GM23338 (cell line): Measurements from ENCODE around the gene GLDC. TPM values are rescaled to one million over a fixed set of nuclear protein-coding genes. Genes with fewer than 3 reads are reported as not detected.

ENCODE experiments used
- ATAC-seq: fragments of 200-7000 bp; cut with Tn5 transposase; 3 replicates; pipeline ENCODE4 v1.9.1; 2020
- DNase-seq: peaks from one replicate; pipeline ENCODE4 v3.0.0-alpha.2; 2015; ENCODE audit warnings: low spot score
- H2AFZ ChIP-seq: fragments of 200-600 bp; sonication (generic); 2 replicates; pipeline ENCODE4 v1.8.0; 2016; ENCODE audit warnings: antibody characterized with exemption, mild to moderate bottlenecking, moderate library complexity
- H3F3A ChIP-seq: fragments of 200-600 bp; sonication (generic); replicated peaks from 2 replicates; pipeline ENCODE4 v1.8.0; 2017; ENCODE audit warnings: antibody characterized with exemption, mixed run types, low read depth
- H3K27ac ChIP-seq: fragments of 200-600 bp; sonication (generic); 2 replicates; pipeline ENCODE4 v1.6.1; 2016; ENCODE audit warnings: low read depth
- H3K27me3 ChIP-seq: fragments of 200-600 bp; sonication (generic); 2 replicates; pipeline ENCODE4 v1.8.0; 2016; ENCODE audit warnings: mild to moderate bottlenecking, mixed run types, moderate library complexity; ENCODE audit not compliant: insufficient read depth
- H3K36me3 ChIP-seq: fragments of 200-600 bp; sonication (generic); 2 replicates; pipeline ENCODE4 v1.8.0; 2016; ENCODE audit warnings: mild to moderate bottlenecking; ENCODE audit not compliant: insufficient read depth
- H3K4me1 ChIP-seq: fragments of 200-600 bp; sonication (generic); 2 replicates; pipeline ENCODE4 v1.8.0; 2016; ENCODE audit warnings: mild to moderate bottlenecking, moderate library complexity; ENCODE audit not compliant: insufficient read depth
- H3K4me2 ChIP-seq: fragments of 200-600 bp; sonication (generic); 2 replicates; pipeline ENCODE4 v1.7.1; 2017; ENCODE audit warnings: mixed run types
- H3K4me3 ChIP-seq: fragments of 200-600 bp; sonication (generic); 2 replicates; pipeline ENCODE4 v1.6.1; 2016; ENCODE audit warnings: mixed run types
- H3K79me2 ChIP-seq: fragments of 200-600 bp; sonication (generic); replicated peaks from 2 replicates; pipeline ENCODE4 v1.8.0; 2017; ENCODE audit warnings: mild to moderate bottlenecking; ENCODE audit not compliant: insufficient read depth
- H3K9me2 ChIP-seq: fragments of 200-600 bp; sonication (generic); 2 replicates; pipeline ENCODE4 v1.8.0; 2017; ENCODE audit not compliant: insufficient read depth
- H4K20me1 ChIP-seq: fragments of 200-600 bp; sonication (generic); replicated peaks from 2 replicates; pipeline ENCODE4 v1.8.0; 2017; ENCODE audit warnings: mild to moderate bottlenecking; ENCODE audit not compliant: insufficient read depth
- H3K27ac Mint-ChIP-seq: 2 replicates; pipeline ENCODE4 v1.8.0; 2020; ENCODE audit warnings: inconsistent platforms, mild to moderate bottlenecking, moderate library complexity, mixed read lengths
- H3K27me3 Mint-ChIP-seq: 3 replicates; pipeline ENCODE4 v1.8.0; 2022; ENCODE audit warnings: low read depth, mild to moderate bottlenecking, moderate library complexity, mixed read lengths, inconsistent platforms; ENCODE audit not compliant: insufficient read depth, poor library complexity
- H3K36me3 Mint-ChIP-seq: 3 replicates; pipeline ENCODE4 v1.8.0; 2021; ENCODE audit warnings: low read depth, mild to moderate bottlenecking, inconsistent platforms, moderate library complexity, mixed read lengths
- H3K4me1 Mint-ChIP-seq: 3 replicates; pipeline ENCODE4 v1.8.0; 2020; ENCODE audit warnings: mild to moderate bottlenecking, inconsistent platforms, mixed read lengths
- H3K4me3 Mint-ChIP-seq: 3 replicates; pipeline ENCODE4 v1.8.0; 2021; ENCODE audit warnings: moderate library complexity, mild to moderate bottlenecking, inconsistent platforms, mixed read lengths
- H3K9me3 Mint-ChIP-seq: 3 replicates; pipeline ENCODE4 v1.8.0; 2020; ENCODE audit warnings: moderate library complexity, mild to moderate bottlenecking, inconsistent platforms, mixed read lengths
- ETS1 ChIP-seq: IDR thresholded peaks from 2 replicates; pipeline ENCODE4 v1.6.1; 2016; ENCODE audit warnings: antibody characterized with exemption
- EZH2 ChIP-seq: fragments of 200-600 bp; sonication (generic); IDR thresholded peaks from one replicate; pipeline ENCODE4 v1.8.0; 2017; ENCODE audit warnings: antibody characterized with exemption, mild to moderate bottlenecking, low read depth; ENCODE audit not compliant: unreplicated experiment
- EZH2phosphoT487 ChIP-seq: fragments of 200-600 bp; sonication (generic); IDR thresholded peaks from one replicate; pipeline ENCODE4 v1.8.1; 2018; ENCODE audit warnings: antibody characterized with exemption; ENCODE audit not compliant: unreplicated experiment
- JUNB ChIP-seq: IDR thresholded peaks from one replicate; pipeline ENCODE4 v1.6.1; 2016; ENCODE audit warnings: antibody characterized with exemption; ENCODE audit not compliant: unreplicated experiment
- NANOG ChIP-seq: IDR thresholded peaks from 2 replicates; pipeline ENCODE4 v1.6.1; 2016; ENCODE audit warnings: antibody characterized with exemption, borderline replicate concordance
- STAT1 ChIP-seq: IDR thresholded peaks from one replicate; pipeline ENCODE4 v1.6.1; 2016; ENCODE audit warnings: antibody characterized with exemption; ENCODE audit not compliant: unreplicated experiment
- ZNF114 ChIP-seq: fragments of 250-450 bp; sonication (Bioruptor Pico); IDR thresholded peaks from 2 replicates; pipeline ENCODE4 v1.5.0; 2020; ENCODE audit warnings: mild to moderate bottlenecking, moderate library complexity
- ZNF331 ChIP-seq: fragments of 250-450 bp; sonication (Bioruptor Pico); IDR thresholded peaks from 2 replicates; pipeline ENCODE4 v1.5.0; 2020; ENCODE audit warnings: low read depth, mild to moderate bottlenecking, moderate library complexity
- polyA plus RNA-seq: library from polyadenylated mRNA; unstranded; fragments of >200 nt; fragmentation: Nextera tagmentation; extraction: Ambion mirVana; gene quantifications from 2 replicates; pipeline ENCODE4 v1.2.1, GENCODE V29; 2016
- total RNA-seq: library from RNA; depleted of rRNA; stranded (reverse); fragments of >200 nt; shearing (Covaris generic); gene quantifications from 2 replicates; pipeline ENCODE4 v1.2.3, GENCODE V29; 2014
- TF ChIP-seq, protein P1 (sequence below): IDR thresholded peaks from one replicate; pipeline ENCODE4 v1.6.1; 2018; ENCODE audit warnings: antibody characterized with exemption; ENCODE audit not compliant: unreplicated experiment
- TF ChIP-seq, protein P2 (sequence below), 2 experiments: fragments of 200-600 bp in 1 of 2; sonication (generic) in 1 of 2; conservative IDR thresholded peaks; 2 replicates each; pipeline versions ENCODE4 v1.5.1 to v1.6.1; 2016 to 2017; ENCODE audit warnings: antibody characterized with exemption in 2 of 2, low read depth in 2 of 2, mild to moderate bottlenecking in 2 of 2, moderate library complexity in 1 of 2

The GLDC gene
- total and polyA plus RNA-seq, 2 experiments from 2014 or later = 63.5 to 139 TPM

DNA sequence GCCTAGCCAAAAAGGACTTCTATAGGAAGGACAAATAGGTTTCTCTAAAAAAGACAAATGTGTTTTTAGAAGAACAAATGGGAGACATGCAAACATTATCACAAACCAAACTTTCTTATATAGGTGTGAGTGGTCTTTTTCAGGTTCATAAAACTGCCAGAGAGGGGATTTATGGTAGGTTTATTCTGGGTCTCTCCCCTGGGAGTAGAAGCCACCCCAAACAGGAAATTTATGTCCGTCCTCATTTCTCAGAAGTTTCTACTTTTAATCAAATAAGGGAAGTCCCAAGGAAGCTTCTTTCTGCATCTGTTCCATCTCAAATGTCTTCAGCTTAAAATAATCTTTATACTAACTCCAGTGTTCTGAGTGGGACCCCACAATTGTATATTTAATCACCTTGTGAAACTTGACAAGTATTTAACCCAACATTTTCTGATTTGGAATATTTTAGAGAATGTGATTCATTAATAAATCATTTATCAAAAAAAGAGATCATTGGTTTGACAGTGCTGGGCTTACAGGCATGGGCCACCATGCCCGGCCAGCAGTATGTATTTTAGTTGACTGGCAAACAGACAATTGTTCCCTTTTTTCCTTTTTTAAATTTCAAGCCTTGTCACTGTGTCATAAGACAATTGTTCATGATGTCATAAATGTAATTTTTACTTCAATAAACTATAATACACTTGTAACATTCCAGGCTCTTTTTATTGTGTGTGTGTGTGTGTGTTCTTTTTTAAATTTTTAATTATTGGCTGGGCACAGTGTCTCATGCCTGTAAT, 44.6 kb upstream of the GLDC start:
- no peaks in the 10 kb centered on the region for H3K79me2 ChIP-seq
- Mint-ChIP-seq H3K36me3 (no peaks in the 10 kb centered on the region), H3K4me3 (no peak overlapping the region), H3K4me1 (peaks cover 21% of the 10 kb centered on the region; the same call in 2 of the 3 replicates), H3K27me3 (peaks cover 8% of the 10 kb centered on the region), H3K27ac (no peak overlapping the region), H3K9me3 (no peaks in the 10 kb centered on the region)
- no peak overlapping the region for H3K27ac ChIP-seq
- no peaks in the 10 kb centered on the region for H3K27me3 ChIP-seq
- H2AFZ ChIP-seq = no peak overlapping the region
- peaks cover 20% of the 10 kb centered on the region for H3F3A ChIP-seq
- peaks cover 5% of the 10 kb centered on the region; the same call in 1 of the 2 replicates for H3K9me2 ChIP-seq
- ATAC-seq (no peak), DNase-seq (no peak)
- H3K4me3 ChIP-seq = no peak overlapping the region
- H4K20me1 ChIP-seq = no peaks in the 10 kb centered on the region
- no peaks in the 10 kb centered on the region for H3K36me3 ChIP-seq
- H3K4me1 ChIP-seq = peaks cover 19% of the 10 kb centered on the region
- no peak overlapping the region for H3K4me2 ChIP-seq
- no peak for TF ChIP-seq NANOG
- TF ChIP-seq, protein P1, sequence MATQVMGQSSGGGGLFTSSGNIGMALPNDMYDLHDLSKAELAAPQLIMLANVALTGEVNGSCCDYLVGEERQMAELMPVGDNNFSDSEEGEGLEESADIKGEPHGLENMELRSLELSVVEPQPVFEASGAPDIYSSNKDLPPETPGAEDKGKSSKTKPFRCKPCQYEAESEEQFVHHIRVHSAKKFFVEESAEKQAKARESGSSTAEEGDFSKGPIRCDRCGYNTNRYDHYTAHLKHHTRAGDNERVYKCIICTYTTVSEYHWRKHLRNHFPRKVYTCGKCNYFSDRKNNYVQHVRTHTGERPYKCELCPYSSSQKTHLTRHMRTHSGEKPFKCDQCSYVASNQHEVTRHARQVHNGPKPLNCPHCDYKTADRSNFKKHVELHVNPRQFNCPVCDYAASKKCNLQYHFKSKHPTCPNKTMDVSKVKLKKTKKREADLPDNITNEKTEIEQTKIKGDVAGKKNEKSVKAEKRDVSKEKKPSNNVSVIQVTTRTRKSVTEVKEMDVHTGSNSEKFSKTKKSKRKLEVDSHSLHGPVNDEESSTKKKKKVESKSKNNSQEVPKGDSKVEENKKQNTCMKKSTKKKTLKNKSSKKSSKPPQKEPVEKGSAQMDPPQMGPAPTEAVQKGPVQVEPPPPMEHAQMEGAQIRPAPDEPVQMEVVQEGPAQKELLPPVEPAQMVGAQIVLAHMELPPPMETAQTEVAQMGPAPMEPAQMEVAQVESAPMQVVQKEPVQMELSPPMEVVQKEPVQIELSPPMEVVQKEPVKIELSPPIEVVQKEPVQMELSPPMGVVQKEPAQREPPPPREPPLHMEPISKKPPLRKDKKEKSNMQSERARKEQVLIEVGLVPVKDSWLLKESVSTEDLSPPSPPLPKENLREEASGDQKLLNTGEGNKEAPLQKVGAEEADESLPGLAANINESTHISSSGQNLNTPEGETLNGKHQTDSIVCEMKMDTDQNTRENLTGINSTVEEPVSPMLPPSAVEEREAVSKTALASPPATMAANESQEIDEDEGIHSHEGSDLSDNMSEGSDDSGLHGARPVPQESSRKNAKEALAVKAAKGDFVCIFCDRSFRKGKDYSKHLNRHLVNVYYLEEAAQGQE = no peak
- no peak for TF ChIP-seq ZNF331

GRCh38 chr9:6687180-6687579, 41.7 kb upstream of the GLDC start:
- Mint-ChIP-seq H3K27ac (no peak overlapping the region), H3K36me3 (peaks cover 17% of the 10 kb centered on the region), H3K4me3 (no peak overlapping the region), H3K9me3 (no peaks in the 10 kb centered on the region), H3K27me3 (peaks cover 11% of the 10 kb centered on the region), H3K4me1 (peaks cover 13% of the 10 kb centered on the region; the same call in 2 of the 3 replicates)
- no peaks in the 10 kb centered on the region for H4K20me1 ChIP-seq
- H3K4me3 ChIP-seq = no peak overlapping the region
- H3K36me3 ChIP-seq = no peaks in the 10 kb centered on the region
- ATAC-seq (no peak), DNase-seq (no peak)
- no peak overlapping the region for H2AFZ ChIP-seq
- peaks cover 9% of the 10 kb centered on the region for H3K4me1 ChIP-seq
- no peak overlapping the region for H3K27ac ChIP-seq
- peaks cover 17% of the 10 kb centered on the region for H3K79me2 ChIP-seq
- H3F3A ChIP-seq = peaks cover 19% of the 10 kb centered on the region
- no peak overlapping the region for H3K4me2 ChIP-seq
- peaks cover 5% of the 10 kb centered on the region; the same call in 1 of the 2 replicates for H3K9me2 ChIP-seq
- no peaks in the 10 kb centered on the region for H3K27me3 ChIP-seq
- TF ChIP-seq JUNB (no peak), NANOG (no peak), ETS1 (no peak), STAT1 (no peak), EZH2phosphoT487 (no peak), ZNF114 (CRISPR knock-in tag) (no peak), EZH2 (no peak)
- TF ChIP-seq, protein P2, sequence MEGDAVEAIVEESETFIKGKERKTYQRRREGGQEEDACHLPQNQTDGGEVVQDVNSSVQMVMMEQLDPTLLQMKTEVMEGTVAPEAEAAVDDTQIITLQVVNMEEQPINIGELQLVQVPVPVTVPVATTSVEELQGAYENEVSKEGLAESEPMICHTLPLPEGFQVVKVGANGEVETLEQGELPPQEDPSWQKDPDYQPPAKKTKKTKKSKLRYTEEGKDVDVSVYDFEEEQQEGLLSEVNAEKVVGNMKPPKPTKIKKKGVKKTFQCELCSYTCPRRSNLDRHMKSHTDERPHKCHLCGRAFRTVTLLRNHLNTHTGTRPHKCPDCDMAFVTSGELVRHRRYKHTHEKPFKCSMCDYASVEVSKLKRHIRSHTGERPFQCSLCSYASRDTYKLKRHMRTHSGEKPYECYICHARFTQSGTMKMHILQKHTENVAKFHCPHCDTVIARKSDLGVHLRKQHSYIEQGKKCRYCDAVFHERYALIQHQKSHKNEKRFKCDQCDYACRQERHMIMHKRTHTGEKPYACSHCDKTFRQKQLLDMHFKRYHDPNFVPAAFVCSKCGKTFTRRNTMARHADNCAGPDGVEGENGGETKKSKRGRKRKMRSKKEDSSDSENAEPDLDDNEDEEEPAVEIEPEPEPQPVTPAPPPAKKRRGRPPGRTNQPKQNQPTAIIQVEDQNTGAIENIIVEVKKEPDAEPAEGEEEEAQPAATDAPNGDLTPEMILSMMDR (conservative IDR thresholded peaks at IDR 0.05; ENCODE audit: low read depth in 2 of 2) = no peak
